NCI-H748 treated with DMSO at 0.1 percent for 48 hours (cell line): ENCODE measurements around the gene SCNN1B.
A peak's percentile ranks its signal among the peaks of the same experiment; 100 is the strongest.

Experiments
- DNase-seq: peaks from one replicate; lab custom pipeline; 2025; lab: John Stamatoyannopoulos, UW

The SCNN1B gene

GRCh38 chr16:23321206-23321875 lies 19.2 kb downstream of the SCNN1B start:
- DNase-seq: no peak

GRCh38 chr16:23323224-23324030 lies 21.3 kb downstream of the SCNN1B start:
- no peak for DNase-seq

- peak; percentile 71 for DNase-seq
Measured at GRCh38 chr16:23324727-23325126, 22.6 kb downstream of the SCNN1B start.

DNA sequence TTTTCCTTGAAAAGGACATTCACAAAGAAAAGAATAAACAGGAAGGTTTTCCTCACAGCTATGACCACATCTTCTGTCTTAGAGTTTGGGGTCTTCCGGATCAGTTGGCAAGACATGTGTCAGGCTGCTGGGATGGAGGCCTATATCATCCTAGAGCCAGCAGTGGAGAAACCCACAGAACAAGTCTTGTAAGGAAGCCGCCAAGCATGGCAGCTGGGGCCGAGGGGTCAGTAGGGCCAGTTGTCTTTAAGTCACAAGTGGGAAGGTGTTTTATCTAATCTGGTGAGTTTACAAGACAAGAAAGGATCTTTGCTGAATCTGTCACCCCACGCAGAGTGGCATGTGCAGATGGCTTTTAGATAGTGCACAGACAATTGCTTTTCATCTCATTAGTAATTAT lies 25.7 kb downstream of the SCNN1B start:
- no peak for DNase-seq

DNA sequence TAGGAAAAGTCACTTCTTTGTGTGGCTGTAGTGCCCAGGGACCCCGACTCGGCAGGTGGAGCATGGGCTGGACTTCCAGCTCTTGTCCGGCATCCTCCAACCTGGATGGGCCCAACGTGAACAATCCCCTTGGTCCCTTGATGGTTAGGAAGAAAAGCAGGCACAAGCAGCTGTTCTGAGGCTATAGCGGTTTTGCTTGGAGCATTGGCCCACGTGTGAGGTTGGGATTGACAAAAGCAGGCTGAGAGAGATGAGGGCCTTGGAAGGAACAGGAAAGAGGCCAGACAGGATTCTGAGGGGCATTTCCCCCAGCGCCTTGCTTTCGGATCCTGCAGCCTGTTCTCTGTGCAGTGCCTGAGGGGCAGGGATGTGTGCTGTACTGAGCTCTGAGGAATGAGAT lies 28.1 kb downstream of the SCNN1B start:
- DNase-seq: no peak

GRCh38 chr16:23330583-23331249 lies 28.6 kb downstream of the SCNN1B start:
- no peak for DNase-seq

DNA sequence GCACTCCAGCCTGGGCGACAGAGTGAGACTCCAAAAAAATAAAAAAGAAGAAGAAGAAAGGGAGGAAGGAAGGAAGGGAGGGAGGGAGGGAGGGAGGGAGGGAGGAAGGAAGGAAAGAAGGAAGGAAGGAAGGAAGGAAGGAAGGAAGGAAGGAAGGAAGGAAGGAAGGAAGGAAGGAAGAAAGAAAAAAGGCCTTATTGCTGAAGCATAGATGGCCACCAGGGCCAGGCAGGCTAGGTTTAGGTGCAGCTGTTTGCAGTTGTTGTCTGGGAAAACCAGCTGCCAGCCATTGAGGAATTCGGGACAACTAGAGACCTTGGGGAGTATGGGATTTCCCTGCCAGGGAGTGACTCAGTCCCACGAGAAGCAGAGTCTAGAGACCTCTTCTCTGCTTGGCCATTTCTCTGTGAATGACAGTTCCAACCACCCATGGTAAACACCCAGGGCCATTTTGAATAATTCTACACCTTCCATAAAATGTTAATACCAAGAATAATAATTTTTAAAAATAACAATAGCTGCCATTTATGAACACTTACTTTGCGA lies 31.0 kb downstream of the SCNN1B start:
- DNase-seq: no peak

DNA sequence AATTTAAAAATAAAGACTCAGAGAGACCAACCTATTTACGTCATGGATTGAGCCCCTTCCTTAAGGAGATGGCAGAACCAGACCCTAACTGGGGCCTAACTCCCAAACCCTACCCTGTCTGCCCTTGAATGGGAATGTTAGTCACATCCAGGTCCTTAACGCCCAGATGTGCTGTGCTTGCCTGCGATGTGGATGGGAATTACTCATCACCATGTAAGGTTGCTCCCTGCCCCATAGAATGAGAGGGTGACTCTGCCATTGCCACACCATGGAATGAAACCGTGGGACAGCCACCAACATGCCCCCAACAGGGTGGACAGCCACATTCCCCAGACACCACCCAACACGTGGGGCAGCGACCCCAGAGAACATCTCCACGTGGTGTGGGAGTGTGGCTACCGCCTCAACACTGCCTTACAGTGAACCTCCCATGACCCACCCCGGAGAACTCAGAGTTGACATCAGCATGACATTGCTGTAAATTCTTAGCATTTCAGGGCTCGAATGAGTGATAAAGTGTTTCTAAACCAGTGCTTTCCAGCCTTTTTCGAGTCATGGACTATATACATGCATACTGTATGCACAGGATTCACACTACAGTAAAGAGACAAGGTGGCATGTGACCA lies 31.8 kb downstream of the SCNN1B start:
- DNase-seq: no peak

- no peak for DNase-seq
Measured at GRCh38 chr16:23334457-23334853, 32.4 kb downstream of the SCNN1B start.

- no peak for DNase-seq
Measured at GRCh38 chr16:23334950-23335349, 32.8 kb downstream of the SCNN1B start.

GRCh38 chr16:23337836-23338550 lies 35.9 kb downstream of the SCNN1B start:
- no peak for DNase-seq

DNA sequence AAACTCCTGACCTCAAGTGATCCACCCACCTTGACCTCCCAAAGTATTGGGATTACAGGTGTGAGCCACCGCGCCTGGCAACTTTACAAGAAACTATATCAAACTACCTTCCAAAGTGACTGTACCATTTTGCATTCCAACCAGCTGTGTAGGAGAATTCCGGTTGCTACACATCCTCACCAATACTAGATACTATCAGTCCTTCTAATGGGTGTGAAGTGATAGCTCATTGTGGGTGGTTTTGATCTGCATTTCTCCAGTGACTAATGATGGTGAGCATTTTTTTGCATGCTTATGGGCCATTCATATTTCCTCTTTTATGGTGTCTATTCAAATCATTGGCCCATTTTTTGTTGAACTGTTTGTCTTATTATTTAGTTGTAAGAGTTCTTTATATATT lies 37.7 kb downstream of the SCNN1B start:
- no peak for DNase-seq

DNA sequence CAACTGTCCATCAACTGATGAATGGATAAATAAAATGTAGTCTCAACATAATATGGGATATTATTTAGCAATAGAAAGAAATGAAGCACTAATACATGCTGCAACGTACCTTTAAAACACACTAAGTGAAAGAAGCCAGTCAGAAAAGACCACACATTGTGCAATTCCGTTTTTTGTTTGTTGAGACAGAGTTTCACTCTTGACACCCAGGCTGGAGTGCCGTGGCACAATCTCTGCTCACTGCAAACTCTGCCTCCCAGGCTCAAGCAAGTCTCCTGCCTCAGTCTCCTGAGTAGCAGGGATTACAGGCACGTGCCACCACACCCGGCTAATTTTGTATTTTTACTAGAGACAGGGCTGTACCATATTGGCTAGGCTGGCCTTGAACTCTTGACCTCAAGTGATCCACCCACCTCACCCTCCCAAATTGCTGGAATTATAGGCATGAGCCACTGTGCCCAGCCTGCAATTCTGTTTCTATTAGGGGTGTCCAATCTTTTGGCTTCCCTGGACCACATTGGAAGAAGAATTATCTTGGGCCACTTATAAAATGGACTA lies 40.1 kb downstream of the SCNN1B start:
- DNase-seq: no peak

- no peak for DNase-seq
Measured at GRCh38 chr16:23343643-23344612, 41.8 kb downstream of the SCNN1B start.

DNA sequence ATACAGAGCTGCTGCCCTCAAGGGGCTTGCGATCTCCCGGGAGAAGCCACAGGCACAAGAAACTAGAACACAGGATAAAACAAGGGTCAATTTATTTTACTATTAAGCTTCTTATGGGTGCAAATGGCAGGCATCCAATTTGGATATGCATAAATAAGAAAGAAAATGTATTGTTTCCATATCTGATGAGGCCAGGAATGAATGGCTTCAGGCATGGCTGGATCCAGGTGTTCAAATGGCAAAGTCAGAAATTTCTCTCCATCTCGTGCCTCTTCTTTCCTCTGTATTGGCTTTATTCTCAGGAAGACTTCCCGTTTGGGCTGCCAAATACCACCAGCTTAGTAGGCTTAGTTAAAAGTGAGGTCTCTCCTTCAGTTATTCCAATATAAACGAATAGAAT lies 43.1 kb downstream of the SCNN1B start:
- DNase-seq: no peak

DNA sequence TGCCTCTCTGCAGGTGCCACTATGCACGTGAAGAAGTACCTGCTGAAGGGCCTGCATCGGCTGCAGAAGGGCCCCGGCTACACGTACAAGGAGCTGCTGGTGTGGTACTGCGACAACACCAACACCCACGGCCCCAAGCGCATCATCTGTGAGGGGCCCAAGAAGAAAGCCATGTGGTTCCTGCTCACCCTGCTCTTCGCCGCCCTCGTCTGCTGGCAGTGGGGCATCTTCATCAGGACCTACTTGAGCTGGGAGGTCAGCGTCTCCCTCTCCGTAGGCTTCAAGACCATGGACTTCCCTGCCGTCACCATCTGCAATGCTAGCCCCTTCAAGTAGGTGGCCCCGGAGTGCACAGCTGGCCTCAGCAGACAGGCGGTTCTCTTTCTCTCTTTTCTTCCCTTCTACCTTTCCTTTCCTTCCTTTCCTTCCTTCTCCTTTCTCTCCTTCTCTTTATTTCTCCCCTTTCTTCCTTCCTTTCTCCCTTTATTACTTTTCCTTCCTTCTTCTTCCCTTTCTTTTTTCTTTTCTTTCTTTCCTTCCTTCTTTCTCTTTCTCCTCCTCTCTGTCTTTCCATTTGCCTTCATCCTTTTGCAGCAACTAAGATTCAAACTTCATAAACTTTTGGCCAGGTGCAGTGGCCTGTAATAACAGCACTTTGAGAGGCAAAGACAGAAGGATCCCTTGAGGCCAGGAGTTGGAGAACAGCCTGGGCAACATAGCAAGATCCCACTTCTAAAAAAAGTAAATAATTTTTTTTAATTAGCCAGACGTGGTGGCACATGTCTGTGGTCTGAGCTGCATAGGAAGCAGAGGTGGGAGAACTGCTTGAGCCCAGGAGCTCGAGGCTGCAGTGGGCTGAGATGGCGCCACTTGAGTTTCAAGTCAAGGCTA lies 46.7 kb downstream of the SCNN1B start:
- DNase-seq: no peak

DNA sequence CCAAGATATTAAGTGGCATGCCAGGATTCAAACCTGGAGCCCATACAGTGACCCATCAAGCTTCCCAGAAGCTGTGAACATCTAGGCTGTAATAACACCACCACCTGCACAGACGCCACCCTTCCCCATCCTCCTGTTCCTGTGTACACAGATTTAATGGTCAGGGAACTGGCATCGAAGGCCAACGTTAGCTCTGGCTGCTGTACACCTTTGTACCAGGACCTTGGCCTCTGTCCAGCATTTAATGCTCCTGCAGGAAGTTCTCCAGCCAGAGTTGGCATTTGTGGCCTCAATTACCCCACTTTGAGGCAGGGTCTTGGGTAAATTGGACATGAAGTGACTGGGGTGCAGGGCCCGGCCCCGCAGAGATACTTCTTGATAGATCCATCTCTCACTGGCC lies 49.3 kb downstream of the SCNN1B start:
- DNase-seq: no peak

- DNase-seq: no peak
Measured at GRCh38 chr16:23353440-23353839, 51.3 kb downstream of the SCNN1B start.

DNA sequence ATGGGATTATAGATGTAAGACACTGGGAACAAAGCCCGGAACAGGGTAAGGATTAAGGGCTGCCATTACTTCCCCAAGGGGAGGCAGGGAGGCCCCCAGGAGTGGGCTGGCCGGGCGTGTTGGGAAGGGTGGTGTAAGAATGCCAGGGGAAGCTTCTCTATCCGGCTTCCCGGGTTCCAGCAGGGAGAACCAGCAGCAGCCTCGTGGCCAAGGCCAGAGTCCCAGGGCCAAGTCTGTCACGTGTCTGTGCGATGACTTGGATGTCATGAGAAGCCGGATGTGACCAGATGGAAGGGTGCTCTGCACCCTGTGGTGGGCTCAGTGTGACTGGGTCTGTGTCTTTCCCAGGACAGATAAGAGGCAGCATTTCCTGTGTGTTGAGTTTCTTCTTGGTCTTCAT lies 52.1 kb downstream of the SCNN1B start:
- DNase-seq: no peak
